NOMO-1 treated with DMSO at 0.1 percent for 48 hours (cell line): ENCODE data around the gene ANO2.

Experiments
- DNase-seq: peaks from one replicate; lab custom pipeline; 2025; ENCODE audit not compliant: unreplicated experiment; lab: John Stamatoyannopoulos, UW

Gene ANO2

DNA sequence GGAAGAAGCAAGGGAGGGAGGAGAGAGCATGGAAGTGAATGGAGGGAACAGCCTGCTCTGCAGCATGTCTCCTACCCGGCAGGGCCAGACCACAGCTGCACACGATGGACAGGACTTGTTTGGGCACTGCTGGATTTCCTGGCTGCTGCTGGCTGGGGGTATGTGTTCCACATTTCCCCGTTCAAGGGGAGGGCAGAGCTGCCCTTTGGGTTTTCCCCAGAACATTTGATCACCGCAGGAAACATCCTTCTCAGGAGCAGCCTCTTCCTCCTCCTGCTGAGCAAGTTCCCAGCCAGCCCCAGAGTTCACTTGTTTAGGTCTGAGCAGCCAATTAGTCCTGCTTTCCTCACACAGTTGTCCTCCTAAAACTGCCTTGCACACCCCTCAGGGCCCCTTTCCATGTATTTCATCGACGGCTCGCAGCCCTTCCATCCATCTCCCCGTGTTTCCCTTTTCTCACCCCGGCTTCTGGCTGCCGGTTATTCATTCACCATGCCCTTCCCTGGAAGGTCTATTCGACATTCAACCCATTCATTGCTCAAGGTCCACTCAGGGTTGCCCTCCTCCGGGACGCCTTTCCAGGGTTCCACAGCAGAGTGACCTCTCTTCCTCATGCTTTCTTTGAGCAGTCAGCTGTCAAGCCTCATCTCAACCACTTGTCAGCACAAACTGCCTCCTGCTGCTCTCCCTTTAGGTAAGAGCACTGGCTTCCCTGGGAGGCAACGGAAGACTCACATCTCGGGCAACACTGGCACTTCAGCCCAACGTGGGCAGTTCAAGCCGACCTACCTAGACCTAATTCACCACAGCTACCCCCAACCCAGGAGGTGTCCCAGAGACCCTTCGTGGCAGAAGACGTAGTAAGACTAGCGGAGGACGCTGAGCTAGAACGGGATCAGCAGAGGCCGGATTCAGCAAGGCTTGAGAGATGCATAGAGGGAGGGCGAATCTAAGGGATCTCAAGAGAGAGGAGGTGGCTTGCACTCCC lies 20.1 kb upstream of the ANO2 start:
- DNase-seq = no peak

DNA sequence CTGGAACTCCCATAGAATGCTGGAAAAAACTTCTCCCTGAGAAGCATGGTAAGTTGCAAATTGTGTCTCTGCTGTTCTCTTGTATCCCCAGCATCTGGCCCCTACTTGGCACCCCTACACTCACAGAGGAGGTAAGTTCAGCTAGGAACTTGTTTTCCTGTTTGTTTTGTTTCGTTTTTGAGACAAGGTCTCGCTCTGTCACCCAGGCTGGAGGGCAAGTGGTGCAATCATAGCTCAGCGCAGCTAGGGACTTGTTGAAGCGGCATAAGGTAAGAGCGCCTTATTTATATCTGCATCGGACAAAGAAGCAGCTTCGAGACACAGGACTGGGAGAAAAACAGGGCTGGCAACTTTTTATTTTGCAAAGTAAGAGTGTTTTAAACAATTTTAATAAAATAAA lies 18.5 kb upstream of the ANO2 start:
- no peak for DNase-seq

DNA sequence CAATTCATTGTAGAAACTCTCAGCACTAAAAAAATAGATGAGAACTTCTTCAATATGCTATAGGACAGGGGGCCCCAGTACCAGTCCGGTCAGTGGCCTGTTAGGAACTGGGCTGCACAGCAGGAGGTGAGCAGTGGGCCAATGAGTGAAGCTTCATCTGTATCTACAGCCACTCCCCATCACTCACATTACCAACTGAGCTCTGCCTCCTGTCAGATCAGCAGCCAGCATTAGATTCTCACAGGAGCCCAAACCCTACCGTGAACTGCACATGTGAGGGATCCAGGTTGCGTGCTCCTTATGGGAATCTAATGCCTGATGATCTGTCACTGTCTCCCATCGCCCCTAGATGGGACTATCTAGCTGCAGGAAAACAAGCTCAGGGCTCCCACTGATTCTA lies 15.7 kb upstream of the ANO2 start:
- no peak for DNase-seq

DNA sequence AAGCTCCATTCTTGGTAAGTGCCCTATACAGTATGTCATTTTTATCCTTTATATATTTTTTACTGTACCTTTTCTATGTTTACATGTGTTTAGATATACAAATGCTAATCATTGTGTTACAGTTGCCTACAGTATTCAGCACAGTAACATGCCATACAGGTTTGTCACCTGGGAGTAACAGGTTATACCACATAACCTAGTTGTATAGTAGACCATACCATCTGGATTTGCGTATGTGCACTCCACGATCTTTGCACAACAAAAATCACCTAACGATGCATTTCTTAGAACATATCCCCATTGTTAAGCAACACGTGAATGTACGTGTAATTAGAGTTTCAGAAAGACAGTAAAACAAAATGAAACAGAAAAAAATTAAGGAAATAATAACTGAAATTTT lies 11.9 kb upstream of the ANO2 start:
- DNase-seq = no peak

DNA sequence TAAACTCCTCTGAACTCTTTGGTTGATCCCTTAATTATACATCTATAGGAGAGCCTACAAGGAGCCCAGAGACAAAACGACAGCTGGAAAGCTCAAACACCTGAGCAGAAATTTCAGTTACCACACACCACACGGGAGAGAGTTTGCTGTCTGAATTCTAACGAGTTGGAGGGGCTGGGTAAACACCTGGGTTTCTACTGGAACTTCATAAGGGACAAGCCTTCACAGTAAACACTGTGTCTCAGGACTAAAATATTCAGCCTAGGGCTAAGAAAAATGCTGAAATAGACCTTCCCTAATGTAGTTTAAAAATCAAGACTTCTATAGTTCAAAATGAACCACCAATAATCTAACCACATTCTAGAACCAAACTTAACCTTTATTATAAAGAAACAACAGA lies 9.6 kb upstream of the ANO2 start:
- no peak for DNase-seq

DNA sequence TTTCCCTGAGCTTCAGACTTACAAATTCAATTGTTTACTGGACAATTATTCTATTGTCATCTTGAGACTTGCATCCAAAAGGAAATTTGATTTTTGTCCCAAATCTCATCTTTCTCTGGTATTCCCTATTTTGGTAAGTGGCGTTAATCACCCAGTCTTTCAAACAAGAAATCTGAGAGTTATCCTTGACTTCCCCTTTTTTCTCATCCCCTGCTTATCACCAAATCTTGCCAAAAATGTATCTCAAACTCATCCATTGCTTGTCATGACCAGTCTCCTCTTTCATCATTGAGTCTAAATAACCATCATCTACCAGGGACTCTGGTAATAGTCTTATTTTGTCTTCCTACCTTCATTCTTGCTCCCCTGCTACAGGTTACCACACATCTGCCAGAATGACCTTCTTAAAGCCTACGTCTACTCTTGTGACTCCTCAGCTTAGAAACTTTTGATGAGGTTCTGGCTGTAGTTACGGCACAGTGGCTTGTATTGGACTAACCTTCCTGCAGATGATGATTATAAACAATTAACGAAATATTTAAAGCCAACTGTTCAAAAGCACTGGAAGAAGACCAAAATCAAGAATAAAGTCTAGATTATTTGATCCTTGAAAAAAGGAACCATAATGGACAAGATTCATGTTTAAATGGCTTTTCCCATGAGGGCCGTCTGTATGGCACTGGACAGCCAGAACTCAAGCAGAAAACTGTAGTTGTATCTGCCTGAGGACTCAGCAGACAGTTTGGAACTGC lies 9.0 kb upstream of the ANO2 start:
- DNase-seq = no peak

DNA sequence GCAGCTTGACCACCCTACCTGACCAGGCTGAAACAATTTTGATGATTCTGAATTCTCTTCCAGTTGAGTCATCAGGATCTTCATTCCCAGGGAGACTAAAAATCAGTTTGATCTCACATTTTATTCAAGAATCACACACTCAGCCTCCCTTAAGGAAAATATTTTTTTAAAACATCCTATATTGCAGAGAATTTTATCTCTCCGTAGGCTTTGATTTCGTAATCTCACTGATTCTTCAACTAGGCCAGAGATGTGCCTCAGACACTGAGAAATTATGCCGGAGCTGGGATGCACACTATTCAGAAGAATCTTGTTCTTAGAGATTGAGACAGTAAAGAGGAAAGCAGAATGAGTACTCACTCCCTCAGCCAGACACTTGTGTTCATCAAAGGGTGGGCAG lies 7.0 kb upstream of the ANO2 start:
- no peak for DNase-seq

DNA sequence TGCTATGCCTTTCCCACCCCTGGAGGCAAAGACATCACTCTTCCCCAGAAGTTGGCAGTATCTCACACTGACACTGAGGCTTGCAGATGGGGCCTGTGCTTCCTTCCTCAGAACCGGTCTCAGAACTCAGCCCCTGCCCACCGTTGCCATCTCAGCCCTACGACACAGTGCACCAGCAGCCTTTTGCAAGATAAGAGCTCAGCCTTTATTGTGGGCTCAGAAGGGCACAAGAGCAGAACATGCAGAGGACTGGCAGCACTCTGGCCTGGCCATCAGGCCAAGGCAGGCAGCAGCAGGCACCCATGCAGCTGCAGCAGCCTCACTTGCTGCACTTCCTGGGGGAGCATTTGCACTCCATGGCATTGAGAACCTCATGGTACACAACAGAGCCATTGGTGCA lies 3.6 kb upstream of the ANO2 start:
- DNase-seq = no peak

DNA sequence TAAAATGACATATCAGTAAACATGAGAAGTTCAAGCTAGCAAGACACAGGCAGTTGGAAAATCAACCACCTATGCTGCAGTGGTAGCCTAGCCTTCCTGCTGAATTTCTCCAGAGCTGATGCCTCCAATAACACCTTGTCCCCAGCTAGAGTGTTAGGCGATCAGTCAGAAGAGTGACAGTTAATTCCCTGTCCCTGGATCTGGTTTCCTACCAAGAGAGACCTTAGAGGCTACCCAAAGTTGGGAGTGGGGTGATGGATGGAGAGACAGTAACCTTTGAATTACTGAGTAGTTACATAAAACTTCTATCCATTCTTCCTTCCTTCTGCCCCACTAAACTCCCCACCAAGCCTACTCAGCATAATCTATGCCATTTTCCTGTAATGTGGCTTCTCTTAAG lies 1.9 kb upstream of the ANO2 start:
- DNase-seq = no peak

DNA sequence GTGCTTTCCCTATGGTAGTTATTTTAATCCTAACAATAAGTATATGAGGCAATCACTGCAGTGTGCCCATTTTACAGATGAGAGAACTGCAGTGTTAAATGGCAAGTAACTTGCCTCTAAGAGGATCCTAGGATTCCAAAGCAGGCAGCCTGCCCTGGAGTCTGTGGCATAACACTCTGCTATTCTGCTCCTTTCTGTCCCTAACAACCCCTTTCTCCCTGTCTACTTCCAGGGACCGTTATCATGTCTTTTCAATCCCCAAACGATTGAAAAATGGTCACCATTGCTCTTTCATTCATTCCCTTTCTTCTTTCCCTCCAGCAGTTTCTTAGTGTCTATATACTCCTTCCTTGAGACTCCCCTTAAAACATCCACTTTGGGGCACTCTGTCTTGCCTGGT lies 1.3 kb upstream of the ANO2 start:
- DNase-seq = no peak

DNA sequence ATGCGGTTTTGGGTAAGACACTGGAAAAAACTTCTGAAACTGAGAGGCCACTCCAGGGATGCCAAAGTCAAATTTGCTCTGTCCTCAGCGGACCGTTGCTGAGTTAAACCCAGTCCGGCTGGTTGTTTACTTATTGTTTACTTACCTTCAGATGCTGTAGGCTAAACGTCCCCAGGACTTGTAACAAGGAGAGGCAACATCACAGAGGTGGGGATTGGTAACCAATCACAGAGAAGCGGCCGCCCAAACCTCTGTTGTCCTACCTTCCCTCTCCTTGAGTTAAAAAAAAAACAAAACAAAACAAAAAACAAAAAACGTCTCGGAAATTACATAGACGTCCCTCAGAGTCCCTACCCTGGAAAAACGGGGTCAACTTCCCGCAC lies 380 bp downstream of the ANO2 start:
- DNase-seq = no peak

DNA sequence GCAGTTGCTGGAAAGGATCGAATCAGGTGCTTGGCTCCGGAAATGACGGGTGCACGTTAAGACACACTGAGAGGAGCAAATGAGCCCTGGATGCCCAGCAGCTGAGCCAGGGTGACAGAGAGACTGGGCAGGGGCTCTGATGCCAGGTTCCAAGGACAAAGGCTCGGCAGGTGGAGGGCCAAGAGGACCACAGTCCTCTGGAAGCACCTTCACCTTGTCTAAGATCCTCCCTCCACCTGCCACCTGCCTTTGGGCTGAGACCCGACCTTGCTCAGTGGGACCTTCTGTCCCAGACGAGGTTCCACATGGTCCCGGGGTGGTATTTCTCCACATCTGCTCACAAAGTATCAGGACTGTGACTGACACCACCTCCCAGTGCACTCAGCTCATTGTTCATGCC lies 1.0 kb downstream of the ANO2 start:
- no peak for DNase-seq

DNA sequence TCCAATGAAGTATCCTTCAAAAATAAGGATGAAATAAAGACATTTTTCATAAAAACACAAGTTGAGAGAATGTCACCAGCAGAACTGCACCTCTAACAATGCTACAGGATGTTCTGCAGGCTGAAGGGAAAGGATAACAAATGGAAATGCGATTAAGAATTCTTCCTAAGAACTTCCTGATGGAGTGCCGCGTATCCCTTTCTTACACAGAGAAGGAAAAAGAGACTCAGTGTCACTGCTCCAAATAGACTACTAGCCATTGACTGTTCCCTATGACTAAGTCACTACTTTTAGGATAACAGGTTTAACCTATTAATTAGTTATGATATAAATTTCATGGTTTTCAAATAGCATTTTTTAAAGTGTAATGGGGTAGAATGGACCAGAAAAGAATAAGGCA lies 3.2 kb downstream of the ANO2 start:
- DNase-seq = no peak

DNA sequence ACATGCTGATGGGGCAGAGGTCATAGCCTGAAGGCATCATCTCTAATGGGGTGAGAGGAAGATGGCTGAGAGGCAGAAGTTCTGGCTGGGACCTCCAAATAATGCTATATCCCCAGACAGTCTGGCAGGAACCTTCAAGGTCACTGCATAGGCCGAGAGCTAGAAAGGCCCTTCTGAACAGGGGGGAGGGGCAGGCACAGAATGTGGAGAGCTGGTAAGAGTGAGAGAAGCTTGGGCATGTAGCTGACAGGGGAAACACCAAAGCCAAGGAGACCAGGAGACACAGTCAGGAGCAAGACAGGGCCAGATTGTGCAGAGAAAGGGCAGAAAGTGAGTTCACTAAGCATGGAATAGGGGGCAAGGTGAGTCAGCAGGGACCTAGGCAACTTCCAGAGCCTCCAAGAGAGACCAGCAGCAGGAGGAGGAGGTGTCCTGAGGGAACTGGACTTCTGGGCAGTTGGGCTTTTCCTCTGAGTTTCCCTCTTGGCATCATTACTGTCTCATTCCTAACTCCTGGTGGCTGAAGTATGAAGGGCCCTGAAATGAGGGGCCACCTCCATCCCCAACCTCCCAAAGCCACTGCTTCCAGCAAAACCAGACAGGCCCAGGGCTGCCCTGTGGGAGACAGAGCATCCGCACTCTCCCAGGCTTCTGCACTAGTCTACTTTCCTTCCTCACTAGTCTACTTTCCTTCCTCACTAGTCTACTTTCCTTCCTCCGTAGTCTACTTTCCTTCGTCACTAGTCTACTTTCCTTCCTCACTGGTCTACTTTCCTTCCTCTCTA lies 17.1 kb downstream of the ANO2 start:
- no peak for DNase-seq

DNA sequence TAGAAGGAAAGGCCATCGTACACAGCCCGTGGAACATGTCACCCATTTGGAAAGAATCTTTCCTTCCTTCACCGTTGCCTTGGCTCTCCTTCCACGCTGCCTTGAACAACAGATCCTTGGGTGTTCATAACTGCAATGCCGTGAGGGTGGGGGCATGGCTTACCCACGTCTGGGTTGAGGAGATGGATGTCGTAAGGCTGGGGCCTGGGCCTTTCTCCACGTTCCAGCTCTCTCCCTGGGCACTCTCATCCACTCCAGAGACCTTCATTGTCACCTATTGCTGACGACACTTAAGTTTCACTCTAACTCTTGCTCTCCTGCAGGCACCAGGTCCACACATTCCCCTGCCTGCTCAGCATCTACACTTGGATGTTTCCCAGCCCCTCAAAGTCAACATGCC lies 19.4 kb downstream of the ANO2 start:
- DNase-seq = no peak

DNA sequence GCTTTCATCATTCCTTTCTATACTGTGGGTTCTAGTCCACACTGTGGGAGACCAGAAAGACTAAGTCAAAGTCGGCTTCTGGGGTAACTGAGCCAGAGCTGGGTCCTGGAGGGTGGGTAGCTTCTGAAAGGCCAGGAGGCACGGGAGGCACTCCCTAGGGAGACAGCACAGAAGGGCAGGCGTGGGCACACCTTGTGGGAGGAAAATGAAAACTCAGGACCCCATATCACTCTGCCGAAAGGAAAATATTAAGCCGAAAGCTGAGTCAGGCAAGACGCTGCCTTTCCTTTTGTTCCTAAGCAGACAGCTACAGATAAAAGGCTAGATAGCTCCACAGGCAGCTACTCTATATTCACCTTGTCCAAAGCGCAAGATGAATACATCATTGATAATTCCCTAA lies 20.7 kb downstream of the ANO2 start:
- DNase-seq = no peak

DNA sequence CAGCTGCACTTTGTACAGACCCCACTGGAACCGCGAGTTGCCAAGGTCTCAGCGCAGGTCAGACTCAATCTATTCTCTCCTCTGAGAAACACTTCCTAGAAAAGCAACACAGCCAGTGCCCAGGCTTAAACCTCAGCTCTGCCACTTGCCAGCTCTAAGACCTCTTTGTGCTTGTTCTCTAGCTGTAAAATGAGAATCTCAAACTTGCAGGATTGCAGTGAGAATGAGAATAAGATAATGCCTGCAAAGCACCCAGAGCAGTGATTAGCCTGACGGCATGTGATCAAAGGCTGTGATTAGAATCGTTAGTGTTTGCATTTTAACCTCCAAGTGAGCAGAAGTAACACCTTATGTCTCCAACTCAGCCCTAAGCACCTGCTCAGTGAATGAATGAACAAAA lies 21.3 kb downstream of the ANO2 start:
- DNase-seq = no peak

DNA sequence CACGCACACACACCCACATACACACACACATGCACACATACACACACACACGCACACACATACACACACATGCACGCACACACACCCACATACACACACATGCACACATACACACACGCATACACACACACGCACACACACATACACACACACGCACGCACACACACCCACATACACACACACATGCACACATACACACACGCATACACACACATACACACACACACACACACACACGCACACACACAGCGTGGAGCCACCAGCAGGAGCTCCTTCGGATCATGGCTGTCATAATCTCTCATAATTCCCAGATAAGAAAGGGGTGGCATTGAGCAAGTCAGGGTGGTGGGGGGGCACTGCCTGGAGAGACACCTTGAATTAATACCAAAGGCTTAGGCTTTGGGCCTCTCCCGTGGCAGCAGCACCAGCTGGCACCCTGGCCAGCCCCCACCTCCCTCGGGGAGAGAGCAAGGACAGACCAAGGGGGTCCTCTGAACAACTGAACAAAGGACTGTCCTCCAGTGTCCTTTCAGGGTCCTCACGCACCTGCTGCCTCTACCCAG lies 21.9 kb downstream of the ANO2 start:
- no peak for DNase-seq

DNA sequence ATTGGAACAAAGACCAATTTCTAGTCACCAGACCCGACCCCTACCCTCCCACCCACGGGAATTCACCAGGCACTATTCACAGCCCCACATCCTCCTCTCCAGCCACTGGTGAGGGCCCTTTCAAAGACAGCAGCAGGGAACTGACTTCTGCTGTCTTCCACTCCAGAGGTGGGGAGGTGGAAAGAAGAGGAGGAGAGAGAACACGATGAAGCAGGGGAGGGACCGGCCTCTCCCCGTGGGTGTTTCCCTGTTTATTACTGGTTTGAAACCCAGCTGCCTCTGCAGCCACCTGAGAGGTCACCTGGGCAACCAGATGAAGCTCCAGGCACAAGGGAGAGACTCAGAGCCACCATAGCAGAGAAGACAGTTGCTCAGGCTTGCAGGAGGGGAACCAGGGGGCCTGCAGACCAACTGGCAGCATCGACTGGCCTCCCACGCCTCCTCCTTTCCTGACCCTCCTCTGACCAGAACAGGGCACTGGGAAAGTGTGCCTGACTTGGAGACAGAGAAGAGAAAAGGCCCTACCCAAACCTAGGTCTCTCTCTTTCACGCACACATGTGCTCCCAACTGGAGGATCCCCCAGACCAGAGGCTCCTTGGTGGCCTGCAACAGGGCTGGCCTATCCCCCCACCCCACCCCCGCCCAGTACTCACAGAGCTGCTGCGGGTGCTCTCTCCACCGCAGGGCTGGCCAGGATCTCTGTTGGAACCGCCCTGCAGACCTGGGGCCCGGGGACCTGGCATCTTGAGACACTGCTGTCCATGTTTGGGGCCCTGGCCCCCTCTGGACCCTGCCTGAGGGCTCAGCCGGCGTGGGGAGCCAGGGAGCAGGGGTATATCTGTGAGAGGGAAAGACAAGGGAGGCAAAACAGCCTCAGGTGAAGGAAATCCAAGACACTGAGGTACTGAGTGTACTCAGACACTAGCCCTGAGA lies 22.8 kb downstream of the ANO2 start:
- DNase-seq = no peak
